GM12801 (cell line): ENCODE data around the gene B3GNT9.

Experiments used
- TF ChIP-seq, protein P1 (sequence below): IDR thresholded peaks from one replicate; pipeline ENCODE4 v1.5.1; 2011; ENCODE audit warnings: control low read depth; ENCODE audit not compliant: insufficient read length; ENCODE audit errors: extremely low read depth

The B3GNT9 gene, protein sequence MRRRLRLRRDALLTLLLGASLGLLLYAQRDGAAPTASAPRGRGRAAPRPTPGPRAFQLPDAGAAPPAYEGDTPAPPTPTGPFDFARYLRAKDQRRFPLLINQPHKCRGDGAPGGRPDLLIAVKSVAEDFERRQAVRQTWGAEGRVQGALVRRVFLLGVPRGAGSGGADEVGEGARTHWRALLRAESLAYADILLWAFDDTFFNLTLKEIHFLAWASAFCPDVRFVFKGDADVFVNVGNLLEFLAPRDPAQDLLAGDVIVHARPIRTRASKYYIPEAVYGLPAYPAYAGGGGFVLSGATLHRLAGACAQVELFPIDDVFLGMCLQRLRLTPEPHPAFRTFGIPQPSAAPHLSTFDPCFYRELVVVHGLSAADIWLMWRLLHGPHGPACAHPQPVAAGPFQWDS

DNA sequence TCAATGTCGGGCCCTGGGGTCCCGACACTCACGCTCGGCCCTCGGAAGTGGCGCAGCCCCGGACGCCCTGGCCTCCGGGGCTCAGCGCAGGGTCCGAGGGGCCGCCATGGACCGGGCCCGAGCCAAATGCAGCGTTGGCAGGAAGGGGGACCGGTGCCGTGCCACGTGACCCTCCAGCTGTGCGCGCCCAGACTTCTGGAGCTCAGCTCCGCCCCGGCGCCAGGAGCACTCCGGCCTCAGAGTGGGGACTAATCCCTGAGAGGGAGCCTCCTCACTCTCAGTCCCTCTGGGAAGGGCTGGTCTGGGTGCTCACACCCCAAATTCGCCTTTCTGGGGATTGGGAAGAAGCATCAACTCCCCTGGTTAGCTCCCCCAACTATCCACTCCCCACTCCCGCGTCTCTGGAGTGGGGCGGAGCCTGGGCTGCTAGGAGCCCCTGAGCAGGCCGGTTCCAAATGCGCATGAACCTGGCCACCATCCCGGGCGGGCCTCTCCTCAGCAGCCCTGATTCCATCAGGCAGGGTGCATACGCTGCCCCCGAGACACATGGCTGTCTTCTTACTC lies at the start of gene B3GNT9:
Gene B3GNT9 (minus strand): TSS at position 166 of the 564 bp plus-strand sequence. CDS start 513 bp downstream, outside the sequence.
- TF ChIP-seq, protein P1, sequence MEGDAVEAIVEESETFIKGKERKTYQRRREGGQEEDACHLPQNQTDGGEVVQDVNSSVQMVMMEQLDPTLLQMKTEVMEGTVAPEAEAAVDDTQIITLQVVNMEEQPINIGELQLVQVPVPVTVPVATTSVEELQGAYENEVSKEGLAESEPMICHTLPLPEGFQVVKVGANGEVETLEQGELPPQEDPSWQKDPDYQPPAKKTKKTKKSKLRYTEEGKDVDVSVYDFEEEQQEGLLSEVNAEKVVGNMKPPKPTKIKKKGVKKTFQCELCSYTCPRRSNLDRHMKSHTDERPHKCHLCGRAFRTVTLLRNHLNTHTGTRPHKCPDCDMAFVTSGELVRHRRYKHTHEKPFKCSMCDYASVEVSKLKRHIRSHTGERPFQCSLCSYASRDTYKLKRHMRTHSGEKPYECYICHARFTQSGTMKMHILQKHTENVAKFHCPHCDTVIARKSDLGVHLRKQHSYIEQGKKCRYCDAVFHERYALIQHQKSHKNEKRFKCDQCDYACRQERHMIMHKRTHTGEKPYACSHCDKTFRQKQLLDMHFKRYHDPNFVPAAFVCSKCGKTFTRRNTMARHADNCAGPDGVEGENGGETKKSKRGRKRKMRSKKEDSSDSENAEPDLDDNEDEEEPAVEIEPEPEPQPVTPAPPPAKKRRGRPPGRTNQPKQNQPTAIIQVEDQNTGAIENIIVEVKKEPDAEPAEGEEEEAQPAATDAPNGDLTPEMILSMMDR, result no peak

DNA sequence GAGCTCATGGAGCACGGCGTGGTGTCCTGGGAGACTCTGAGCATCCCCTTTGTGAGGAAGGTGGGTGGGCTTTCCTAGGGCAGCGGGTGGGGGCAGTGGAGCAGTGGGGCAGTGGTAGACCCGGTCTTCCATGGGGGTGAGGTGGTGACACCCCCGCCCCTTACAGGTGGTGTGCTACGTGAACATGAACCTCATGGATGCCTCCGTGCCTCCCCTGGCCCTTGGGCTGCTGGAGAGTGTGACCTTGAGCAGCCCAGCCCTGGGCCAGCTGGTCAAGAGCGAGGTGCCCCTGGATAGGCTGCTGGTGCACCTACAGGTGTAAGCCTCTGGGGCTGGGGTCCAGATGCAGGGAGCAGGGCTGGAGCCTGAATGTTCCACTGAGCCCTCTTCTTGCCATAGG lies 49.7 kb upstream of the B3GNT9 start:
- TF ChIP-seq, protein P1, result no peak

DNA sequence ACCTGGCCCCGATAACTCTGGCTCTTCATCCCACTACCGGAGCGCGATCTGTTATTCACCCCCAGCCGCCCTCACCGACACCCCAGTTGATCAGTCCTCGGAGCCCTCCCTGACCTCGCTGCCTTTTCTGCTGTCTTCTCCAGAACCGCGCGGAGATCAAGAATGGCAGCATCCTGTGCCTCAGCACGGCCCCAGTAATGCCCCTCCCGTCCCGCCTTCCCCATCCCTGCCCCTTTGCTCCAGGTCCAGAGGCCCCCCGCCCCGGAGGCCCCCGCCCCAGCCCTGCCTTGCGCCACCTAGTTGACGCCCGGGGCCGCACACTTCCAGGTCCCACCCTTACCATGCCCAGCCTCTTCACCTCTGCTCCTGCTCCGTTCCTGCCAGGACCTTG lies 49.0 kb upstream of the B3GNT9 start:
- TF ChIP-seq, protein P1, result no peak

DNA sequence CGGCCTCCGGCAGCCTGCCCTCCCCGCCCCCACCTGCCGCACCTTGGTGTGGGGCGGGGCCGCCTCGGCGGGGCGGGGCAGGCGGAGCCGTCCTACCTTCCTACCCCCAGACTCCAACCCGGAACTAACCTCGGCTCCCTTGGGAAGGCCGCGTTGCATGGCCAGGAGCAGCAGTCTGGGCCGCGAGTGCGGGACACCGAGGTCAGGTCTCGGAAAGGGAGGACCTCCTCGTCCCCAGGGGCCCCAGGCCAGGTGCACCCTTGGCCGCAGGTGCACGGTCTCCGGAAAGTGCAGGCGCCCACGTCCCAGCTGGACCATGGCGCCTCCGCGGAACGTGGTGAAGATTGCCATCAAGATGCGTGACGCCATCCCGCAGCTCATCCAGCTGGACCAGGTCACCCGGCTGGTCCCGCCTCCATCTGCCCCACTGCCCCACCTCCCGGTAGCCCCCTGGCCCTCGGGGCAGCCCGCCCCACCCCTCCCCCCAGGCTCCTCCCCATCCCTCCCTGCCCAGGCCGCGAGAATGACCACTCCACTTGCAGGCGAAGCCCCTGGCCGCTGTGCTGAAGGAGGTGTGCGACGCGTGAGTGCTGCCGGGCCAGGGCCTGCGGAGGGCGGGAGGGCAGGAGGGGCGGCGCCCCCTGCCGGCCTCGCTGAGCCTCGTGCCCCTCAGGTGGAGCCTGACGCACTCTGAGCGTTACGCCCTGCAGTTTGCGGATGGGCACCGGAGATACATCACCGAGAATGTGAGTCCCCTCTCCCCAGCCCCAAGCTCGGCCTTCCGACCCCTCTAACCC lies 48.4 kb upstream of the B3GNT9 start, which contains the start of gene ELMO3:
Gene ELMO3 (plus strand): TSS at position 121 of the 797 bp plus-strand sequence. CDS start 196 bp downstream, at position 317.
- TF ChIP-seq, protein P1, result no peak

DNA sequence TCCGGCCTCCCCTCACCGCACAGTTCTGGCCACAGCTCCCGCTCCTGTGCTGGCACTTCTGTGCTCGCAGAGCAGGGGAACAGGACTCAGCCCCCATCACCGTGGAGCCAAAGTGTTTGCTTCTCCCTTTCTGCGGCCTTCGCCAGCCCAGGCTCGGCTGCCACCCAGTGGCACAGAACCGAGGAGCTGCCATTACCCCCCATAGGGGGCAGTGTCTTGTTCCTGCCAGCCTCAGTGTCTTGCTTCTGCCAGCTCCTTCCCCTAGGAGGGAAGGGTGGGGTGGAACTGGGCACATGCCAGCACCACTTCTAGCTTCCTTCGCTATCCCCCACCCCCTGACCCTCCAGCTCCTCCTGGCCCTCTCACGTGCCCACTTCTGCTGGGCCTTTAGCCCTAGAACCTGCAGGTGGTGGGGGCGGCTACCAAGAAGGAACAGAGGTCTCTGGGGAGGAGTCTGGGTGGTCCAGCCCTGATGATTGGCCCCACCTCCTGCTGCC lies 47.5 kb upstream of the B3GNT9 start:
- TF ChIP-seq, protein P1, result no peak

DNA sequence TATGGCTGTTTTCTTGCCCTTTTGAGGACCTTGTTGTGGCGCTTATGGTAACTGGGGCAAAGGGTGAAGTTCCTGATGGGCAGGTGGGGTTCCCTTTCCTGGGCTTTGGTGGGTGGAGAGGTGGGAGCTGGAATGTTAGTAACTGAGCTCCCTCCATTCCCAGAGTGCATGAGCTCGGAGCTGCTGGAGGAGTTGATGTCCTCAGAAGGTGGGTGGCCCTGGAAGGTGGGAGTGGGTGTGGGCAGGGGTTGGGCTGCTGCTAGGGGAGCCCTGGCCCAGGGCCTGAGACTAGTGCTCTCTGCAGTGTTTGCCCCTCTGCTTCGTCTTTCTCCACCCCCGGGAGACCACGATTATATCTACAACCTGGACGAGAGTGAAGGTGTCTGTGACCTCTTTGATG lies 46.9 kb upstream of the B3GNT9 start:
- TF ChIP-seq, protein P1, result no peak

DNA sequence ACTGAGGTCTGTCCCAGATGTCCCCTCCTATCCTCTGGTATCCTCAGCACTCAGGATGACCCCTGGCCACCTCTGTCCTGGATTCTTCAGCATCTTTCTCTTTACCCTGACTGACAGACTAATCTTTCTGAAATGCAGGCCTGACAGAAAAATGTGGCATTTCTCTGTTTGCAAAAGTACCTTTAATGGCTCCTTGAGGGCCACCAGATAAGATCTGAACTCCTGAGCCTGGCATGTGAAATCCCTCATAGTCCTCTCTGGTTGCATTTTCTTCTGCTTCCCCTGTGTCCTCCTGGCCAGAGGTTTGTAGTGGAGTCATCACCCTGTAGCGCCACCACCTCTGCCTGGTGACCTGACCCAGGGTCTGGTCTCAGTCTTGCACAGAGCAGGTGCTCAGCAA lies 46.1 kb upstream of the B3GNT9 start:
- TF ChIP-seq, protein P1, result no peak
